ENCODE data around the gene NAT9.

Gene NAT9

GRCh38 chr17:74742153-74742515 lies 34.0 kb downstream of the NAT9 start:
- DNase-seq: no peak

- no peak for DNase-seq
Observed at GRCh38 chr17:74740641-74741387, 35.3 kb downstream of the NAT9 start.

GRCh38 chr17:74740173-74740572 lies 36.0 kb downstream of the NAT9 start:
- DNase-seq: no peak

- no peak for DNase-seq
Observed at GRCh38 chr17:74739227-74739831, 36.8 kb downstream of the NAT9 start.

- DNase-seq: no peak
Observed at GRCh38 chr17:74738051-74738996, 37.8 kb downstream of the NAT9 start.

- DNase-seq: peak; percentile 7
Observed at GRCh38 chr17:74737299-74738050, 38.7 kb downstream of the NAT9 start.

GRCh38 chr17:74736513-74737298 lies 39.4 kb downstream of the NAT9 start, which contains the start of gene RAB37:
RAB37 (plus strand) TSS chr17:74737256; CDS start chr17:74737273, 17 bp downstream.
- no peak for DNase-seq

GRCh38 chr17:74734256-74734655 lies 41.9 kb downstream of the NAT9 start:
- no peak for DNase-seq

GRCh38 chr17:74733365-74734122 lies 42.6 kb downstream of the NAT9 start:
- no peak for DNase-seq

GRCh38 chr17:74732042-74732867 lies 43.9 kb downstream of the NAT9 start:
- DNase-seq: no peak

- DNase-seq: no peak
Observed at GRCh38 chr17:74731347-74731605, 44.9 kb downstream of the NAT9 start.

GRCh38 chr17:74730491-74731346 lies 45.4 kb downstream of the NAT9 start:
- no peak for DNase-seq

- DNase-seq: no peak
Observed at GRCh38 chr17:74729866-74730265, 46.3 kb downstream of the NAT9 start.

- DNase-seq: no peak
Observed at GRCh38 chr17:74729368-74729767, 46.8 kb downstream of the NAT9 start.

GRCh38 chr17:74728702-74729075 lies 47.5 kb downstream of the NAT9 start:
- no peak for DNase-seq

- DNase-seq: no peak
Observed at GRCh38 chr17:74728033-74728701, 48.0 kb downstream of the NAT9 start.

- no peak for DNase-seq
Observed at GRCh38 chr17:74725111-74725510, 51.0 kb downstream of the NAT9 start.

GRCh38 chr17:74723891-74724290 lies 52.3 kb downstream of the NAT9 start:
- no peak for DNase-seq

- DNase-seq: no peak
Observed at GRCh38 chr17:74722782-74723181, 53.4 kb downstream of the NAT9 start.
